Suprapubic skin (tissue), 4 donors: ENCODE data around the gene PLLP. TPM values are rescaled to one million over a fixed set of nuclear protein-coding genes. Genes with fewer than 3 reads are reported as not detected.

Source experiments
- DNase-seq, 2 donors: peaks; one replicate each; pipeline ENCODE4 v3.0.0-alpha.2; 2019; ENCODE audit warnings: low spot score in 2 of 2
- H3K27ac ChIP-seq: fragments of 200-600 bp; sonication (generic); one replicate; pipeline ENCODE4 v1.5.1; 2019
- H3K27me3 ChIP-seq: fragments of 200-600 bp; sonication (generic); one replicate; pipeline ENCODE4 v1.5.1; 2019
- H3K36me3 ChIP-seq: fragments of 200-600 bp; sonication (generic); one replicate; pipeline ENCODE4 v1.5.1; 2019
- H3K4me1 ChIP-seq: fragments of 200-600 bp; sonication (generic); one replicate; pipeline ENCODE4 v1.5.1; 2019
- H3K4me3 ChIP-seq: fragments of 200-600 bp; sonication (generic); one replicate; pipeline ENCODE4 v1.5.1; 2019; ENCODE audit warnings: mild to moderate bottlenecking
- H3K9me3 ChIP-seq: fragments of 200-600 bp; sonication (generic); one replicate; pipeline ENCODE4 v1.5.1; 2019
- CTCF ChIP-seq, 2 donors: fragments of 200-600 bp in 1 of 2; fragments of 450-650 bp in 1 of 2; sonication (generic) in 1 of 2; IDR thresholded peaks; one replicate each; pipeline ENCODE4 v1.5.1; 2016 to 2019; ENCODE audit warnings: antibody characterized with exemption in 2 of 2, mild to moderate bottlenecking in 1 of 2, moderate library complexity in 1 of 2
- EP300 ChIP-seq: sonication (generic); formaldehyde crosslinking; IDR thresholded peaks from one replicate; pipeline ENCODE4 v1.6.1; 2017; ENCODE audit warnings: antibody characterized with exemption
- POLR2A ChIP-seq, 2 donors: fragments of 450-650 bp; IDR thresholded peaks; one replicate each; pipeline ENCODE4 v1.6.1; 2017; ENCODE audit warnings: antibody characterized with exemption in 2 of 2, mild to moderate bottlenecking in 2 of 2, moderate library complexity in 2 of 2
- POLR2AphosphoS5 ChIP-seq, 3 donors: sonication (generic); formaldehyde crosslinking; IDR thresholded peaks; one replicate each; pipeline ENCODE4 v1.6.1; 2017; ENCODE audit warnings: antibody characterized with exemption in 3 of 3
- WGBS: methylation state at CpG from one replicate; pipeline ENCODE4 v1.1.5; 2018; 5-methylcytosine and 5-hydroxymethylcytosine counted together
- total RNA-seq, 4 donors: library from RNA; depleted of rRNA; stranded (reverse); fragments of >200 nt; gene quantifications; one replicate each; pipeline ENCODE4 v1.1.0, GENCODE V29; 2016

Gene PLLP
- total RNA-seq, 4 donors from 2014 or later: 34.7 to 215 (median 205) TPM

GRCh38 chr16:57324749-57325148 is 40.3 kb upstream of the PLLP start:
- no peak overlapping the region for H3K4me3 ChIP-seq
- TF ChIP-seq CTCF (IDR thresholded peaks at IDR 0.05) (no peak), POLR2A (IDR thresholded peaks at IDR 0.05) (no peak), POLR2AphosphoS5 (IDR thresholded peaks at IDR 0.05) (no peak), EP300 (no peak)
- no peaks in the 10 kb centered on the region for H3K4me1 ChIP-seq
- DNase-seq: no peak
- peaks cover 6% of the 10 kb centered on the region for H3K9me3 ChIP-seq
- H3K27me3 ChIP-seq: no peaks in the 10 kb centered on the region
- 76% methylated on average over 2 of the region's 2 CpGs for WGBS
- no peaks in the 10 kb centered on the region for H3K36me3 ChIP-seq
- no peak overlapping the region for H3K27ac ChIP-seq

DNA sequence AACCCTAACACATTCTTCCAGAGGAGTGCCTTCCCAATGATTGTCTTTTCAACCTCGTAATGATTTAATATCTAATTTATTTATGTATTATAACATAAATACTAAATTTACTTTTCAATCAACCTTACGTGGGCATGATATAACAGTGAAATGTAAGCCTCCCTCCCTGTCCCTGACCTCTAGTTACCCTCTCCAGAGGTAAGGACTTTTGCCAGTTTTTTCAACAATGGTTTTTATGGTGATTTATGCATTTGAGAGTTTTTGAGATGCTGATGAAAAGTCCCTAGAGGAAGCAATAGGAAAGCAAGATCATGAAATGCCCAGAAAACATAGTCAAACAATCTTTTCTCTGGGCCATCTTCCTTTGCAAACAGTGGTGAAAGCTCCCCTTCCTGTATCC is 35.2 kb upstream of the PLLP start:
- Histone ChIP-seq H3K4me3 (no peak overlapping the region), H3K27ac (no peak overlapping the region), H3K36me3 (no peaks in the 10 kb centered on the region), H3K9me3 (no peaks in the 10 kb centered on the region), H3K27me3 (no peaks in the 10 kb centered on the region), H3K4me1 (peaks cover 6% of the 10 kb centered on the region)
- TF ChIP-seq CTCF (IDR thresholded peaks at IDR 0.05) (no peak), POLR2AphosphoS5 (IDR thresholded peaks at IDR 0.05) (no peak), EP300 (no peak), POLR2A (IDR thresholded peaks at IDR 0.05) (no peak)
- no peak for DNase-seq
- WGBS: 82% methylated on average over 2 of the region's 2 CpGs

DNA sequence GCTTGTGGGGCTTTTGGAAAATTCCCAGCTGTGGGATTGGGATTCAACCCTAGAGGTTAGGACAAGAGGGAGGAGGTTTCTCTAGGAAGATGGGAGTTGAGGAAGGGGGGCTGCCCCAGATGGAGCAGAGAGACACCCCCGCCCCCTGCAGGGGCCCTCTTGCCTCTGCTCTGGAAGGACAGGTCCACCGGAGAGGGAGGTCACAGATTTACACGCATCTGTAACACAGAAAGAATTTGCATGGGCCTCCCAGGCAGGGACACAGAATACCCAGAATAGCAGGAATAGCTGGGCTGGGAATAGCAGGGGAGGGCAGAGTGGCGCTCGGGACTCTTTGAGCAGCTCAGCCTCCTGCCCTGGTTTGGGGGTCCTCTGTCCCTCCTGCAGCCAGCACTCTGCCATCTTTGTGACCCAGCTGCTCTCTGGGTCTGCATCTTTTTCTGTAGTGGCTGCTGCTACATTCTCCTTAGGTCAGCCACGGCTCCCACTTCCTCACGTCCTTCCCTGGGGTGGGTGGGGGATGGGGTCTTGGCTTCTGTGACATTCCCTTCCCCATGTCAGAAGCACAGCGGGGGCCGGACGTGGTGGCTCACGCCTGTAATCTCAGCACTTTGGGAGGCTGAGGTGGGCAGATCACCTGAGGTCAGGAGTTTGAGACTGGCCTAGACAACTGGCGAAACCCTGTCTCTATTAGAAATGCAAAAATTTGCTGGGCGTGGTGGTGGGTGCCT is 33.9 kb upstream of the PLLP start:
- H3K27me3 ChIP-seq: no peaks in the 10 kb centered on the region
- no peaks in the 10 kb centered on the region for H3K36me3 ChIP-seq
- TF ChIP-seq POLR2AphosphoS5 (IDR thresholded peaks at IDR 0.05) (no peak), CTCF (IDR thresholded peaks at IDR 0.05) (no peak), EP300 (no peak), POLR2A (IDR thresholded peaks at IDR 0.05) (no peak)
- H3K4me1 ChIP-seq: peaks cover 11% of the 10 kb centered on the region
- H3K4me3 ChIP-seq: no peak overlapping the region
- H3K27ac ChIP-seq: no peak overlapping the region
- H3K9me3 ChIP-seq: no peaks in the 10 kb centered on the region
- WGBS: 74% methylated on average over 13 of the region's 13 CpGs
- peak in 1 of 2 donors; percentile 77 for DNase-seq

DNA sequence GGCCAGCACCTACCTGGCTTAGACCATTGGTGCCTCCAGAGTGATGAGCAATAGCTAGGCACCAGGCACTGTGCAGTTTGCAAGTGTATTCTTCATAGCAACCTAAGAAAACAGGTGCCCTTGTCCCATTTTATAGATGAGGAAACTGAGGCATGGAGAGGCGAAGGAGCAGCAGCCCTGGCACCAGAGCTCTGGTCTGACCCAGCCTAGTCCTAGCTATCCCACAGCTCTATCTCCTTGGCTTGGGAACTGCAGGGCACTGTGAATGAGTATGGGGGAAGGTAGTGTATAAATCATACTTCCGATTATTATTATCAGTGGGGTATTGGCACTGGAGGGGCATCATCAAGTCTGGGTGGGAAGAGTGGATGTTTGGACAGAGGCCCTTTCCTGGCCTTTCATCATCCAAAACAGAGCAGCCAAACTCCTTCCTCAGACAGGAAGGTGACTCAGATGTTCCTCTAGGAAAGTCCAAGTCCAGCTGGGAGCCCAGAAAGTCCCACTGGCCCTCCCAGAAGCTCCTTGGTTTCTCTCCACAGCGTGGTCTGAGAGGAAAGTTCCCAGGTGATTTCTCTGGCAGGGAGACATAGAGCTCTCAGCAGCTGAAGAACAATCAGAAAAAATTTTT is 32.0 kb upstream of the PLLP start:
- 54% methylated on average over 3 of the region's 3 CpGs for WGBS
- Histone ChIP-seq H3K36me3 (no peaks in the 10 kb centered on the region), H3K27me3 (no peaks in the 10 kb centered on the region), H3K9me3 (no peaks in the 10 kb centered on the region), H3K4me3 (no peak overlapping the region), H3K4me1 (peaks cover 11% of the 10 kb centered on the region), H3K27ac (no peak overlapping the region)
- peak in 1 of 2 donors; percentile 37 for DNase-seq
- TF ChIP-seq POLR2A (IDR thresholded peaks at IDR 0.05) (no peak), EP300 (no peak), CTCF (IDR thresholded peaks at IDR 0.05) (no peak), POLR2AphosphoS5 (IDR thresholded peaks at IDR 0.05) (no peak)

GRCh38 chr16:57315416-57315815 is 30.9 kb upstream of the PLLP start:
- no peaks in the 10 kb centered on the region for H3K27me3 ChIP-seq
- H3K9me3 ChIP-seq: no peaks in the 10 kb centered on the region
- H3K27ac ChIP-seq: no peak overlapping the region
- TF ChIP-seq POLR2A (IDR thresholded peaks at IDR 0.05) (no peak), CTCF (IDR thresholded peaks at IDR 0.05) (no peak), POLR2AphosphoS5 (IDR thresholded peaks at IDR 0.05) (no peak), EP300 (no peak)
- DNase-seq: peak in 1 of 2 donors; percentile 24
- WGBS: 55% methylated on average over 7 of the region's 7 CpGs
- H3K4me3 ChIP-seq: no peak overlapping the region
- H3K4me1 ChIP-seq: peaks cover 11% of the 10 kb centered on the region
- H3K36me3 ChIP-seq: no peaks in the 10 kb centered on the region
